Stimulated activated CD8-positive, alpha-beta memory T cell treated with anti-CD3 and anti-CD28 coated beads, Interleukin-15, amount 100 ng/mL, for 24 hours (primary cell): ENCODE results near the gene GGT5.
"Not testable (repeated sequence)": the region's sequence is repeated elsewhere in the genome, so short reads cannot be mapped to it uniquely, and the experiment has no call there.

Experiments
- DNase-seq: peaks from one replicate; pipeline ENCODE4 v3.0.0-alpha.2; 2020; ENCODE audit warnings: low read depth

The GGT5 gene

DNA sequence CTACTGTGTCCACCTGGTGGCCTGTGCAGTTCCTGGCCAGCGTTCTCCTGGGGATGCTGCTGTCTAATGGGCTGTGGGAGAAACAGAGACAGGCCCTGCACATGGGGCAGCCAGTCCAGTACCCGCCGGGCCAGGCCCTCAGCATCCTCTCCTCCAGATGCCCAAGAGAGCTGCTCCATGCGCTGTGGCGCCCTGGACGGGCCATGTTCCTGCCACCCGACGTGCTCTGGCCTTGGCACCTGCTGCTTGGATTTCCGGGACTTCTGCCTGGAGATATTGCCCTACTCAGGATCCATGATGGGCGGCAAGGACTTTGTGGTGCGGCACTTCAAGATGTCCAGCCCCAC lies 62.0 kb downstream of the GGT5 start:
- DNase-seq, result not testable (repeated sequence)

DNA sequence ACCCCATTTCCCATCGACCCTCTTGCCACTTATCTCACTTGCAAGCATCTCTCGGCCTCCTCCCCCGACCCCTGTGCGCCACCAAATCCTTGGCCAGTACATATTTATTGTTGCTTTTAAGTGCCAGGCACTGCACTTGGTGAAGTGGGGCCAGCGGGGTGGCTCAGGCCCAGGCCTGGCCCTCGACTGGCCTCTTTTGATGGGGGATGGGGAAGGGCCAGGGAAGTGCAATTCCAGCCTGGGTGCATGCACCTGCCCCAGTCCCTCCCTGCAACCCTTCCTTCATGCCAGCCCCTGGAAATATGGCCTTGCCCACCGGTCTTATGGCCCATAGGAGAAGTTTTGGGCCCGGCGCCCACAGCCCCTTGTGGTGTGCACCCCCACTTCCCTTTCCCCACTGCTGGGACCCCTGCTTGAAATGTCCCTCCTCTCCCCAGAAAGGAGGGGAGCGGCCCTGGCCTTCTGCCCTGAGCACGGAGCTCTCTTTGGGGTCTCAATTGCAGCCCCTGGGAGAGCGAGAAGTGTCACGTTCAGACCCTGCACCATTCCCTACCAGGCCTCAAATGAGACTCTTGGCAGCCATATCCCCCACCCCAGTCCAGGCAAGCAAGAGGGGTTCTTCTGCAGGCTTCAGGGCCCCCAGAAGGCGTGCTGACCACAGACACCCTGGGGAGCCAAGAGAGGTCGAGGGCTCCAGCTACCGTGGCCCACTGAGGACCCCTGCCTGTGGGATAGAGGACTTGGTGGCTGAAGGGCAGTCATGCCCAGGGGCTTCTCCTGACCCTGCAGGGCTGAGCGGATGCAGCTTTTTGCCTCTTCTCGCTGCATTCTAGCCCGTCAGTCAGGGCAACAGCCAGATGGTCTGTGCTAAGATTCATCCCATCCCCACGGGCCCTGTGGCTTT lies 62.6 kb downstream of the GGT5 start:
- no peak for DNase-seq

DNA sequence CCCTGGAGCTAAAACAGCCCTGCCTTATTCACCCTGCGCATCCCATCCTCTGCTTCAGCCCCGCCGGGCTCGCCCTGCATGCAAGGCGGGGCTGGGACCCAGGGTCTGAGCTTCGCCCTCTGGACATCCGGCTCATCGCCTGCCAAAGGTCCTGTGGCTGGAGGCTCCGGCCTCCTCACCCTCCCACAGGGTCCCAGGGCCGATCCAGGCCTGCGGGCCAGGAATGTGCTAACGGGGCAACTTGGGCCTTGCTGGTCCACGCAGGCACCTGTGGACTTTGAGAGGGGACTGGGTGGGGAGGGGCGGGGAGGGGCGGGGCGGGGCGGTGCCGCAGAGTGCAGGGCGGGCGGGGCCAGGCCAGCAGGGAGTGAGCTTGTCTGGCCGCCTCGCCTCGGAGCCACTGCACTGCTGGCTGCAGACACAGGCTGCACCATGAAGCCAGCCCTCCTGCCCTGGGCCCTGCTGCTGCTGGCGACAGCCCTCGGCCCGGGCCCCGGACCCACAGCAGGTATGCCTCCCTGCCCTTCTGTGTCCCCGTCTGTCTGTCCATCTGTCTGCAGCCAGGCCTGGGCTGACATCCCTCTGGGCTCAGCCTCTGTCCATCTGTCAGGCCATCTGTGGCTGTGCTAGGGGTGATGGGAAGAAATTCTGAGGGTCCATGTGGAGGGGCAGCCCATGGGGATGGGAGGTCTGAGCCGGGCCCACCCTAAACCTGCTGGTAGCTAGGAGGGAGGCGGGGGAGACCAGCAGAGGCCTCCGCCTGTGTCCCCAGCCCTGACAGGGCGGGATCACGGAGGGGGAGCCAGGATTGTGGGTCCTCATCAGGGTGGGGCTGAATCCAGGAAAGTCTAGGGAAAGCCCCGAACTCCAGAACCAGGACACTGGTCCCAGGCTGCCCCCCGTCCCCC lies 63.5 kb downstream of the GGT5 start, which contains the start of gene SUSD2:
Gene SUSD2 (plus strand): TSS at position 400 of the 908 bp plus-strand sequence. CDS start 33 bp downstream, at position 433.
- DNase-seq, result no peak

DNA sequence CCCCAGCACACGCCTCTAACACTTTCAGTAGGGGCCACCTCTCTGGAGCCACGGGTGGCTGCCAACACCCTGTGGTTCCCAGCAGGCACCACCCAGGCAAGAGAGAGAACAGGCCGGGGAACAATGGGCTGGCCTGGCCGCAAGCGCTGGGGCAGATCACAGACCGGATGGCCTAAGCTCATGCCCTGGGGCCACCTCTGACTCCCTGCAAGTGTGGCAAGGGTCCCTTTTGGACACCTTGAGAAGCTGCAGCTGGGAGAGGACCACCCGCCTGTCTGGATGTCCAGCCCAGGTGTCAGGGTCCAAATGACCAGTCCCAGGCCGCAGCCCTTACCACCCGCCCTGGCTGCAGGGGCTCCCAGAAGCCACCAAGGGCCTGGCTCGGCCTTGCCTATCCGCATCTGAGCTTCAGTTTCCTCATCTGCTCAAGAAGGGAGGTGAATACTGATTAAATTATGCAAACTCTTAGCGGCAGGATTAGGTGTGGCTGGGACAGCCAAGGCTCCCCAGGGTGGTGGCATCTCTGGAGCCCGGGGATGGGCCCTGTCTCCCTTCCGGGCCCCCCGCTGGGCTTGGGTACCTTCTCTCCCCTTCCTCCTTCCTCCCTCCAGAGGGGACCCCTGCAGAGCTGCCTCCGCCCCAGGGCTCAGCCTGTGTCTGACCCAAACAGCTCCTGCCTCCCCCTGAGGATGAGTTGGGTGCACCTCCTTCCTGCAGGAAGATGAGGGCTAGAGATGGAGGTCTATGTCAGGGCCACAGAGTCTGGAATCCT lies 64.4 kb downstream of the GGT5 start:
- DNase-seq, result no peak

DNA sequence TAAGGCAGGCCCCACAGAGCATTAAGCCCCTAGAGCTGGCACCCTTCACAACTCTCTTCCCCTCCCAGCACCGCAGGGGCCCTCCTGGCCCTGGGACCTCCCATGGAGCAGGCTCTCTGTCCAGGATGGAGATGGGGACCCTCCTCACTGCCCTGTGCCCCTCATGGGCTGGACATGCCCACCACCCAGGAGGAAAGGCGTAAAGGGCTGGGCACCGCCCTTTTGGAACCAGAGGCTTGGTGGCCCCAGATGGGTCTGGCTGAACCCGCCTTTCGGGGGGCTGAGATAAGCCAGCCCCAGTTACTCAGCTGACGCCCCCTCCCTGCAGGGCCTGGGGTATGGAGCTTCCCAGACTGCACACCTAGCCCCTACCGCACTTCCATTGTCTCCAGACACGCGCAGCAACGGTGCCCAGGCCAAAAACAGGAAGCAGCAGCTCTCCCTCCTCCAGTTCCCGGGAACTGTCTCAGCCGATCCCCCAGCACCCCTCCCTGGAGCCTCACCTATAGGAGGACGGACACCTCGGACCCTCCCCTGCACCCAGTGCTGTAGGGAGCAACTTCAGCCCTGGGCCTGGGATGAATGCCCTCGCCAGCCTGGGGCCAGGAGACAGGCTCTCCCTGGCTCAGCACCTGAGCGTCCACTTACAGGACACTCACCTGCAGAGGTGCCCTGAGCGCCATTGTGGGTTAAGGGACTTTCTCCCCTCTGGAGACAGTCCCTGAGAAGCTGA lies 65.2 kb downstream of the GGT5 start:
- no peak for DNase-seq

DNA sequence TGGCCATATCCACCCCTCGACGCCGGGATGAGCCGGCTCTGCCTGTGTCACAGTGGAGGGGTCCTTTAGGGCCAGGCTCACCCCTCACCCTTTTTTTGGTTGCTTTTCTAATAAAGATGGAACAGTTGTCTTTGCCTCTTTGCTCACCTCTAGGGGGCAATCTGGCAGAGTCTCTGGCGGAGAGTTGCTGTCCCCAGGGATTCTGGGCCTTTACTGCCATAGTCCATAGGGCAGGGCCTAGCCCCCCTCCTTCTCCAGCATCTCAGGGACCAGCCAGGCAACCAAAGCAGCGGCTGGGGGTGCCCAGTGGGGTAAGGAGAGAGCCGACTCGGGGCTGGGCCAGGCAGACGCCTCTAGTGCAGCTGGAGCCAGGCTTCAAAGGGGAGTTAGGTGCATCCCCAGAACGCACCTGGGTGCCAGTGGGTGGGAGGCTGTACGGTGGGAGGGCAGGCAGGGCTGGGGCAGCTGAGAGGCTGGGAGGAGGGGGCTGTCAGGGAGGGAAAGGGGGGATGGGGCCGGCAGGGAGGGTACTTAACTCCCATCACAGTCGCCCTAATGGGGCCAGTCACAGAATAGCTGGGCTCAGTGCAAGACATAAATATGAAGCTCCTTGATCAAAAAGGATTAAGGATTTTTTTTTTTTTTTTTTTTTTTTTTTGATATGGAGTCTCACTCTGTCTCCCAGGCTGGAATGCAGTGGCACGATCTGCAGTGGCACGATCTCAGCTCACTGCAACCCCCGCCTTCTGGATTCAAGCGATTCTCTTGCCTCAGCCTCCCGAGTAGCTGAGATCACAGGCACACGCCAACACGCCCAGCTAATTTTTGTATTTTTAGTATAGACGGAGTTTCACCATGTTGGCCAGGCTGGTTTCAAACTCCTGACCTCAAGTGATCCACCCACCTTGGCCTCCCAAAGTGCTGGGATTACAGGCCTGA lies 66.1 kb downstream of the GGT5 start:
- no peak for DNase-seq

DNA sequence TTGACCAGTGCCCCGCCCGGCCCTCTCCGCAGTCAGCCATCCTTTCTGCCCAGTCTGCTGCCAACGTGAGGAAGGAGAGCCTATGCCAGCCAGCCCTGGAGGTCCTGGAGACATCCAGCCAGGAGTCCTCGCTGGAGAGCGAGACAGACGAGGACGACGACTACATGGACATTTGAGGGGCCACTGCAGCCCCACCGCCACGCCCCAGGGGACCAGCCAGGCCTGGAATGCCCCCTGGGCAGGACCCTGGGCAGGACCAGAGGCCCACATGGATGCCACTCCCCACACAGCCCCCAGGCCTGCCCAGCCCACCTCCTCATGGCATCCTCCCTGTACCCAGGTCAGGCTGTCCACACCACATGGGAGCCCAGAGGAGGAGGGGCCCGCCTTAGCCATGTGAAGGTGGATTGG lies 66.9 kb downstream of the GGT5 start:
- DNase-seq, result no peak

DNA sequence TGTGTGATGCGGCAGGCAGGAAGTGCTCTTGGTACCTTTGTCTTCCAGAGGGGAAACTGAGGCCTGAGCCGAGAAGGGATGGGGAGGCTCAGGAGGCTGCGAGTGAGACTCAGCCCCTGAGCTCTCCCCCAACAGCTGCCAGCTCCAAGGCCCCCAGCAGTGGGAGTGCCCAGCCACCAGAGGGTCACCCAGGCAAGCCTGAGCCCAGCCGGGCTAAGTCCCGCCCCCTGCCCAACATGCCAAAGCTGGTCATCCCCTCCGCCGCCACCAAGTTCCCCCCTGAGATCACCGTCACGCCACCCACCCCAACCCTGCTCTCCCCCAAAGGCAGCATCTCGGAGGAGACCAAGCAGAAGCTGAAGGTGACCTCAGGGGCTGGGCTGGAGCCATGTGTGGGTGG lies 67.4 kb downstream of the GGT5 start:
- no peak for DNase-seq

DNA sequence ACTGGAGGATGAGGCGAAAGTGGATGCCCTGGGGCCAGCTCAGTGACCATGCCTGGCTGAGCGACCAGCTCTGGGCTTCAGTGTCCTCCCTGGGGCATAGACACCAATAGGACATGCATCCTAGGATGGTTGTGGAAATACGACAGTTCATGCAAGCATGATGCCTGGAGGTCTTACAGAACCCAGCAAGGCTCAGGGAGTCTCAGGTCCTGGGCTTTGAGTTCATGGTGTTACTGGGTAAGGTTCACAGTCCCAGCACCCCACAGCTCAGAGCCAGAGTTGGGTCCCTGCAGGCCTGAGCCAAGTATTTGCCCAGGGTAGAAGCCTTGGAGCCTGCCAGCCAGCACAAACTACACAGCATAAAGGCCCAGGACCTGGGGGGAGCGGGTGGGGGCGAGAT lies 67.8 kb downstream of the GGT5 start:
- DNase-seq, result no peak

DNA sequence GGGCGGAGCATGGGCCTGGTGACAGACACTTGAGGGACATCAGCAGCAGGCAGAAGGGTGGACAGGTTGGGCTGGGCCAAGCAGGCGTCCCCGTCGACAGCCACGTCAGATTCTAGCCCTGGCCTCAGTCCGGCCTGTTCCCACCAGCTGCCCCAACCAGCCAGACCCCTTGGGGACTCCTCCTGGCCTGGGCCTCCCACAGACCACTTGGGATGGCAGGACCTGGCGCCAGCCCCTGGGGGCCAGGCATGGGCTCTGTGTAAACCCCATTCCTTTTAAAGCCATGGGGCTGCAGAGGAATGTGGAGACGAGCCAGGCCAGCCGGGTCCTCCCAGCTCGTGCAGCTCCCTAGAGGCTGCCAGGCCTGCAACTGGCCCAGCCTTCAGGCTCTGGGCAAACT lies 68.3 kb downstream of the GGT5 start:
- DNase-seq, result no peak

DNA sequence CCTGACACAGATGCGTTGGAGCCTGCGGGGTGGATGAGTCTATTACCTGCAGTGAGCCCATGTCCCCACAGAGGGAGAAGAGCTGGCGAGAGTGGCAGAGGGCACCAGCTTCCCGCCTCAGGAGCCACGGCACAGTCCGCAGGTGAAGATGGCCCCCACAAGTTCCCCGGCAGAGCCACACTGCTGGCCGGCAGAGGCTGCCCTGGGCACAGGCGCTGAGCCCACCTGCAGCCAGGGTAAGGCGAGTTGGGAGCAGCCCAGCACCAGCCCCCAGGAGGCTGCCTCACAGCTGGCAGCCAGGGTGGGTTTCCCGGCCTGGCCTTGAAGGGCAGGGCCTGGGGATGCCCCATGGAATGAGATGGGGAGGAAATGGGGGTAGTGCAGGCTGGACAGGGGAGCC lies 68.8 kb downstream of the GGT5 start:
- DNase-seq, result no peak

DNA sequence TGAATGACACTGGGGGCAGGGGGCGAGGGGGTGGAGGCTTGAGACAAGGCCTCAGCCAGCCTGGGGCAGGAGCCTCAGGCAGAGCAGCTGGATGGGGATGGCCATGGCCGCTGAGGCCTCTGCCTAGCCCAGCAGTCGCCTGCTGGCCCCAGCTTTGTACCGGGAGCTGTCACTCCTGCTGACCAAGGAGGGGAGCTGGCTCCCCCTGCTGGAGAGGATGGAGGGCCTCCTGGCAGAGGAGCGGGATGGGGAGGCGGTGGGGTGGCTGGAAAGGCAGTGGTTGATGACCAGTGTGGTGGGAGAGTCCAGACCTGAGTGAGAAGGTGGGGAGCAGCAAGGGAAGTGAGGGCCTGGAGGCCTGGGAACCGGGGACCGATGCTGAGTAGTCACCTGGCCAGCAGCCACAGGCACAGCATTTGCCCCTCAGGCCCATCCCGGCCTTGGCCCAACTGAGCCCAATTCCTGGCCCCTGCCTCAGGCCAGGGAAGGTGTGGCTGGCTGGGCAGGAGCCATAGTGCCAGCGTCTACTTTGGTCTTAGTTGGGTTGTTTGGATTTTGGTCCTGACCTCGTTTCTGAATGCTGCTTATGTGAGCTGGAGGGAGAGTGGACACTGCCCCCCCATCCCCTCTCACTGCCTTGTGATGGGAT lies 69.6 kb downstream of the GGT5 start:
- DNase-seq, result no peak

DNA sequence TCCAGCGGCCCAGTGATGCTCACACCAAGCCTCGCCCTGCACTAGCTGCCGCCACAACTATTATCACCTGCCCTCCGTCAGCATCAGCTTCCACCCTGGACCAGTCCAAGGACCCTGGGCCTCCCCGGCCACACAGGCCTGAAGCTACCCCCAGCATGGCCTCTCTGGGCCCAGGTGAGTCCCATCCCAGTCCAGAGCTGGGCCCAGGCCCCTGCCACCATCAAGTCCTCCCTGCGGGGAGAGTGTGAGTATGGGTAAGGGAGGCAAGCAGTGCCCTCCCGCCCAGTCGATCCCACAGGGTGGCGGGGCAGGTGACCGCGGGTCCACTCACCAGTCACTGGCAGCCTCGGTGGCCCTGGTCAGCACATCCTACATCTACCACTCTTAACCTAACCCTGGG lies 73.1 kb downstream of the GGT5 start:
- DNase-seq, result no peak

DNA sequence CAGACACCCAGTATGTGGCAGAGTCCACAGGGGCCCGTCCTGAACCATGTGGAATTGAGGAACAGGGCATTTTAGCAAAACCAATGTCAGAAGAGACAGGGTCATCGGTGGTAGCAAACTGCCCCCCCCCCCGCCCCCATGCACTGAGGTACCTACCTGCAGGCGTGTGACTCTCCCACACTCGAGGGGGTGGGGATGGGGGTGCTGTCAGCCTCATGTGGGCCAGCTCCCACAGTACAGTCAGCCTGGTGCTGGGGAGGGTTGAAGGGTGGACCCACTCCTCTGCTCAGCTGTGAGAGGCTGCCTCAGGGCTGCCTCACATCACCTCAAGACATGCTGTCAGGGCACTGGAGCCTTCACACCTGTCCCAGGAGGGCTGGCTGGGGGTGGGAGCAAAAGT lies 74.2 kb downstream of the GGT5 start:
- DNase-seq, result no peak

DNA sequence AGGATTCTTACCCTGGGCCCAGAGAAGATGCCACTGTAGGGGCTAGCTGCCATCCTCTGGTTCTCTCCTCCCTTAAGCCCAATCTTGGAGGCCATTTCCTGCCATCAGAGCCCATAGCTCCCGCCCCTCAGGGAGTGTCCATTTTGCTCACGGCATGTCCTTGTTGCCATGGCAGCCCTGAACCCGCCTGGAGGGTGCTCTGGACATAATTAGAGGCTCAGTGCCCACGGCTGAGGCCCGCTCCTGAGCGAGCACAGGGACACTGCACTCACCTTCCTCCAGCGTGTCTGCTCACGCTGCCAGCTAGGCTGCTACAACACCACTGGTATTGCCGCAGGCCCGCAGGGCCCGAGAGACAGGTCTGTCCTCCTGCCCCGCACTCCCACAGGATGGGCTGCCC lies 74.7 kb downstream of the GGT5 start:
- no peak for DNase-seq
